GM19193 (cell line): ENCODE results near the gene NRP2.
A peak's percentile ranks its signal among the peaks of the same experiment; 100 is the strongest.

Experiments
- POLR2A ChIP-seq: IDR thresholded peaks from 4 replicates; pipeline ENCODE4 v1.6.1; 2011; ENCODE audit not compliant: insufficient read depth, insufficient read length; ENCODE audit errors: extremely low read depth

The NRP2 gene

DNA sequence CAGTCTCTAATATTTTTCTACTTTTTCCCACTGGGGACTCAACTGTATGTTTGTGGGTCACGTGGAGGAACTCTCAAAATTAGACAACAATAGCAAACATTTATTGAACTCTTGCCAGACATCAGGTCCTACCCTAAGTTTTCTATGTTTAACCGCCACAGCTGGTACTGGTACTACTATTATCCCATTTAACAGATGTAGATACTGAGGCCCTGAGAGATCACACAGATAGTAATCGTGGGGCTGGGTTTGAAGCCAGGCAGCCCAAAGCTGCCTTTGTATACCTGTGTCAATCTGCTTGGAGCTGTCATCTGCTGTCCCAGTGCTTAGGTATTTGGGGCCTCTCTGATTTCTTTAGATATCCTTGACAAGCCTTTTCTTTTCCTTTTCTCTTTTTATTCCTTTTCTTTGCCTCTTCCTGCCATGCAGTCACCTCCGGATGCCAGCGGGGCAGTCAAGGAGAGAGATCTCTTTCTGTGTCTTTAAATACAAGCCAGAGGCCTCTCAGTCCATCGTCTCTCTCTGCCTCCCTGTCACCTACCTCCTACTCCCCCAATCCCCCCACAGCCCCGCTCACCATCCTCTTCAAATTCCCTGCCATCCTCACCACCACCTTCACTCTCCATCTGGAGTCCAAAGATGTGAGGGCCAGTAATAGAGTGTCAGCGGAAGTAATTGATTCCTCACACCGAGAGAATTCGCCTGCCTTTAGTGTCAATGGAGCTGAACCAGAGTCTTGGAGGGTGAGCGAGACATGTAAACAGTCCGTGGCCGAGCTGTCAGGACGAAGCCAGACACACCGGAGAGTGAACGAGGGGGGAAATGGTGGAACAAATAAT, 23.4 kb downstream of the NRP2 start:
- no peak for TF ChIP-seq POLR2A

DNA sequence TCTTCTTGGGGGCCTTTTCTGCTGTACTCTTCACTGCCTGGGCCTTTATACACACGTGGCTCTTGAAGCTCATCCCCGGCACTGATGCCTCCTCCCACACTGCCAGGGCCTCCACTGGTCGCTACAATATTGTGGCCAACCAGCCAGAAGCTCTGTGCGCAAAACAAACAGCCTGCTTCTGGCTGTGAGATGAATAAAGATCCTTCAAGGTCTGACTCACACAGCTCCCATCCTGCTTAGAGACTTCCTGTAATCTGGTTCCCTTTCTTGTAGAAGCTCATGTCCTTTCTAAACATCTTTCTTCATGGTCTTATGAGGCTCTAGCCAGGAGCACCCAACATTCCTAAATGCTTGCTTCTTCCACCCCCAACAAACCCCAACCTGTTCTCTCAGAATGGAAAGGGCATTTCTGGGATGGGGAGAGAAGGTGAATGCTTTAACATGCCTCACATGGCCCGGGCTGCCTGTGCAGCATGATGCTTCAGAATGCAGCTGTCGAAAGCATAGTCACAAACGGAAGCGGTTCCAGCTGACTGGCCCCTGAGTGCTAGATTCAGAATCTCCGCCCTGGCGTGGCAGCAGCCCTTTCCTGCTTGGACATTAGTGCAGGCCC, 24.6 kb downstream of the NRP2 start:
- peak; percentile 75 for TF ChIP-seq POLR2A

DNA sequence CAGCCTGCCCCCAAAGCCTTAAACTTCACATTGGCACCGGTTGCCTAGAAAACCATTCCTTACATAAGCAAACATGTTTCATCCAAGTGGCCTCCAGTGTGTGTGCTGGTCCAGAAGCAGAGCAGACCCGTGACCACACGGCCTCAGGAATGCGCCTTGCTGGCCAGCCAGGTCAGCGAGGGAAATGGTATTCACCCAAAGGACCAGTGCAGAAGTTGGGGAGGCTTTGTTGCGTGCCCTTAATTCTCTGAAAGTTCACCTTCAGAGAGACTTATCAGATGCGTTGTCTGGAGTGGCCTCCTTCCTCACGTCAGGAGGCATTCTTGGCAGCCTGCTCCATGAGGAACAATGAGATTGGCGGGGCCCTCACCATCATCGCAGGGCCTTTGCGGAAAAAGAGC, 25.9 kb downstream of the NRP2 start:
- TF ChIP-seq POLR2A: no peak

GRCh38 chr2:205709319-205709718, 27.0 kb downstream of the NRP2 start:
- TF ChIP-seq POLR2A: no peak

- no peak for TF ChIP-seq POLR2A
These were observed 30.2 kb downstream of the NRP2 start for GRCh38 chr2:205712508-205712907.

DNA sequence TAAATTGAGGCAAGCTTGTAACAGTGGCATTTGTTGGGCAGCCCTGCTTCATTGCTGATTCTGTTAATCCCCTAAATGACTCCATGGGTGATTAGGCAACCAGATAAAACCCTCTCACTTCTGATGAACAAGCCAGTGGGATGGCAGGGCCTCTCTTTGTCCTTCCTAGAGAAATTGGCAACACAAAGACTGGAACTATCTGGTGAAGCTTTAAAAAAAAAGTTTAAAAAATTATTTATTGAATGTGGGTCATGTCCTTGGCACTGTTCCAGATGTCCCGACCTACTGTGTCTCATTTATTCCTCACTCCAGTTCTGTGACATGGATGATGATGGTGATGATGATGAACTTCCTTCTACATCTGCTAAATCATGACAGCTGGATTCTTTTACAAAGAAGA, 30.8 kb downstream of the NRP2 start:
- TF ChIP-seq POLR2A: no peak

DNA sequence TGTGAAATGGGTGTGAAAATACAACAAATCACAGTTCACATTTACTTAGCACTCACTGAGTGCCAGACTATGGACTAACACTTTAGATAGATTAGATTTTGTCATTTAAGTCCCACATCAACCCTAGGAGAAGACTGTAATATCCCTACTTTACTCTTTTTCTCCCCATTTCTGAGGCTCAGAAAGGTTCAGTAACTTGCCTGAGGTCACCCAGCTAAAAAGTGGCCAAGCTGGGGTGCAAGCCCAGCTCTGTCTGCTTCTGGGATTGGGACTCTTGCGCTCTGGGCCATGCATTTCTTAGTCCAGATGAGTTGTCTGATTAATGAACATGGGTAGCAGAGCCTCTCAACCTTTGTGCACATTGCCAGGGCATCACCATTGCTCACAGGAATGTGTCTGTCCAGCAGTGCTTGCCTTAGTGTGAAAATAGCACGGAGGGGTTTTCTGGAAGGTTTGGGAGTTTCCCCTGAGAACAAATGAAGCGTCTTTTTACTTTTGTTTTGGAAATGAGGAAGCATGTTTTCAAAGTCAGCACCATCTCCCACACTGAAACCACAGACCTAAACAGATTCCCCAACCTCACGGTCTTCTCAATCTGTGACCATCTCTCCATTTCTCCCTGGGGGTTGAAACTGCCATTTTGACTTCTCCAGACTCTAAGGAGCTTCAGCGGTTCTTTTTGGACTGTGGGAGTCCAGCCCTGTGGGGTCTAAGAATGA, 31.9 kb downstream of the NRP2 start:
- TF ChIP-seq POLR2A: no peak

DNA sequence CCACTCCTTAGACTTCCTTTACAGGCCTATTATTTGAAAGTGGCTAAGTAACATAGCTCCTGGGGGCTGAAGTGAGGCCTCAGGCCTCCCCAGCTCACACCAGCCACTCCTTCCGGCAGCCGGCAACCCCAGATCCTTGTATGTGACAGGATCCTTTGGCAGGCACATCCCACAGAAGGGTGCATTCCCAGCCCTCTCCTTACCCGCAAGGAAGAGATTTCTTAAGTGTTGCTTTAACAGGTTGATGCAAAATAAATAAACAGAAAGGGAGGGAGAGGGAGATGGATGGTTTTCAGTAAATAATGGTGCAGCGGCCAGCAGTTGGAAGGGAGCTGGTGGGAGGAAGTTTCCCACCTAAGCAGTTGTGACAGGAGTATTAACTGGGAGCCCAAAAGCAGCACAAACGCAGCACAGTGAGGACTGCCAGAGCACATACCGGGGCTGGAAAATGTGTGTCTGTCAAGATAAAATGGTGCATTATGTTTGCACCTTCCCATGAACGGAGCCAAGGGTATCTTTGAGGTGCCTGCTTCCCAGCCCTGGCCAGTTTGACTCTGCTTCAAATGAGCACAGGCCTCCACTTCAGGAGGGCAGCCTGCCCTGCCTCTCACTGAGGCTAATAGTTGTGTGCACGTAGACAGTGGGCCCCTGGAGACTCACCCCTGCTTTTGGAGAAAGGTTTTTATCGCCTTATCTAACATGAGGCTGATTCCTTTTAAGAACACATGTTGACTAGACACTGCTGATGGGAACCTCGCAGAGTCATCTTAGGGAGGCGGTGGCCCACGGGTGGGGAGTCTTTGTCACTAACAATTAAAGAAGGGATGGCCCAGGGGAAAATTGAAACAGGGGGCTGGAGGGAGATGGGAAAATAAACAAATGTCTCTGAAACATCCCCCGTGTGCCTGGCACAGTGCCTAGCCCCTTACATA, 32.8 kb downstream of the NRP2 start:
- TF ChIP-seq POLR2A: no peak

- TF ChIP-seq POLR2A: no peak
These were observed 33.7 kb downstream of the NRP2 start for GRCh38 chr2:205715831-205716525.

GRCh38 chr2:205717175-205717846, 35.0 kb downstream of the NRP2 start:
- no peak for TF ChIP-seq POLR2A

DNA sequence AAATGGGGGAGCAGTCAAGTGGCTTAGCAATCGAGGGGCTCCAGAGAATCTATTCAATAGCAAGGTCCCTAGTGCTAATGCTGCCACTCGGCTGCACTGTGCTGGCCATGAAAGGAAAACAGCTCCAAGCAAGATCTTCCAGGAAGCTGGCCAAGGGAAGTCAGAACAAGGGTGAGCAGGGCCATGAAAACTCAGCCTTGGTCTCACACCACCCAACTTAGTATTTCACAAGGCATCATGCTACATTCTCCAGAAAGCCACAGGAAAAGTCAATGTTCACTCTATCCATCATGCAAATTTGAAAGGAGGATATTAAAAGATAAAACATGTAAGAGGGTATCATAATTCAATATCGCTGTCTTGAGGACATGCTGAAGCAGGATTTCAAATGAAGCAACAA, 35.7 kb downstream of the NRP2 start:
- no peak for TF ChIP-seq POLR2A

GRCh38 chr2:205719847-205720246, 37.5 kb downstream of the NRP2 start:
- TF ChIP-seq POLR2A: no peak

DNA sequence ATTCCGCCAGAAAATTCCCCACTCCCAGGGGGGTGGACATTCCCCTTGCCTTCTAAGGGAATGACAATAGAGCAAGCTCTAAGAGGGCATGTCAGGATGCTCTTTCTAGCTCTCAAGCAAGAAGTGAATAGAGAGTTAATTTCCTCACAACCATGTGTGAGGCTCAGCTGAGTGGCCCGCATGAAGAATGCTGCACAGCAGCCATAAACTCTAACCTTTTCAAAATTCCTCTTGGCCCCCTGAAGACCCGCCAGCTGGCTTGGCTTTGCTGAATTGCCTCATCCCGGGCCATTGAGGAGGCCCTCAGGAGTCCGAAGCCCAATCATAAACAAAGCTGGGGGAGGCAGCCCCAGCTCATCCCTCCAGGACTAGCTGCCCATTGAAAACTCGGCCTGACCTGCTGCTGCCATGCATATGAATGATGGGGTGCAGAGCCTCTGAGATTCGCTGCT, 38.2 kb downstream of the NRP2 start:
- no peak for TF ChIP-seq POLR2A
